ENCODE results near the gene WDR17. TPM values are rescaled to one million over a fixed set of nuclear protein-coding genes. Genes with fewer than 3 reads are reported as not detected.

WDR17 gene
- total and polyA plus RNA-seq, 2 of the 13 experiments (the other 11 are each of a cell fraction or from before 2014, with no cell fraction given) = not detected

GRCh38 chr4:176186067-176186466, 120.4 kb downstream of the WDR17 start:
- Histone ChIP-seq H2AFZ (ENCODE audit: low read length) (no peak overlapping the region), H3K79me2 (ENCODE audit: insufficient read depth, low read length) (no peaks in the 10 kb centered on the region), H3K27me3 (ENCODE audit: control insufficient read depth in 1 of 2, insufficient read depth in 2 of 2, low read length in 2 of 2) (0 out of 5 replicates have a peak, but pooled peaks cover 0 to 5% of the 10 kb centered on the region in 2 experiments), H3K4me1 (ENCODE audit: insufficient read depth, low read length) (no peaks in the 10 kb centered on the region), H3K9ac (ENCODE audit: insufficient read depth, low read depth, low read length) (no peak overlapping the region), H3K4me3 (replicated peaks in 1 of 3; ENCODE audit: insufficient read depth in 1 of 3, low read depth in 2 of 3, low read length in 3 of 3) (no peak overlapping the region), H4K20me1 (ENCODE audit: insufficient read depth, low read length) (no peaks in the 10 kb centered on the region), H3K27ac (ENCODE audit: extremely low read length, insufficient read depth, low read length) (no peak overlapping the region), H3K36me3 (replicated peaks in 1 of 2; ENCODE audit: control insufficient read depth in 1 of 2, insufficient read depth in 2 of 2, low read length in 2 of 2) (no peaks in the 10 kb centered on the region), H3K4me2 (ENCODE audit: low read depth, low read length) (no peak overlapping the region), H3K9me3 (ENCODE audit: low read length) (no peaks in the 10 kb centered on the region)
- ChIA-PET POLR2A (no interaction called here), CTCF (ENCODE audit: low intra/inter-chr PET ratio, low total read pairs) (no interaction called here)
- BruUV-seq (replicated peaks) = no TSS peak
- 2% methylated on average over 2 of the region's 2 CpGs for WGBS (ENCODE audit: low lambda C conversion rate)
- FAIRE-seq (no peak), ATAC-seq (no peak), DNase-seq (ENCODE audit: low spot score) (no peak)
- intact Hi-C loops (cut with micrococcal nuclease; ENCODE audit: unreplicated experiment) = no loop called here
- in situ Hi-C loops (cut with HindIII; ENCODE audit: extremely low pct_ligation_motif_present, low pct_unique_long_range_greater_than_20kb) = no loop called here
- TF ChIP-seq, protein P1, sequence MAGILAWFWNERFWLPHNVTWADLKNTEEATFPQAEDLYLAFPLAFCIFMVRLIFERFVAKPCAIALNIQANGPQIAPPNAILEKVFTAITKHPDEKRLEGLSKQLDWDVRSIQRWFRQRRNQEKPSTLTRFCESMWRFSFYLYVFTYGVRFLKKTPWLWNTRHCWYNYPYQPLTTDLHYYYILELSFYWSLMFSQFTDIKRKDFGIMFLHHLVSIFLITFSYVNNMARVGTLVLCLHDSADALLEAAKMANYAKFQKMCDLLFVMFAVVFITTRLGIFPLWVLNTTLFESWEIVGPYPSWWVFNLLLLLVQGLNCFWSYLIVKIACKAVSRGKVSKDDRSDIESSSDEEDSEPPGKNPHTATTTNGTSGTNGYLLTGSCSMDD (CRISPR knock-in tag; IDR thresholded peaks at IDR 0.05) = no peak
- no peak for TF ChIP-seq ZNF577 (CRISPR knock-in tag; IDR thresholded peaks at IDR 0.05; ENCODE audit: borderline replicate concordance, low read depth)
- no peak for TF ChIP-seq SMAD9 (CRISPR knock-in tag; IDR thresholded peaks at IDR 0.05)
- TF ChIP-seq, protein P2, sequence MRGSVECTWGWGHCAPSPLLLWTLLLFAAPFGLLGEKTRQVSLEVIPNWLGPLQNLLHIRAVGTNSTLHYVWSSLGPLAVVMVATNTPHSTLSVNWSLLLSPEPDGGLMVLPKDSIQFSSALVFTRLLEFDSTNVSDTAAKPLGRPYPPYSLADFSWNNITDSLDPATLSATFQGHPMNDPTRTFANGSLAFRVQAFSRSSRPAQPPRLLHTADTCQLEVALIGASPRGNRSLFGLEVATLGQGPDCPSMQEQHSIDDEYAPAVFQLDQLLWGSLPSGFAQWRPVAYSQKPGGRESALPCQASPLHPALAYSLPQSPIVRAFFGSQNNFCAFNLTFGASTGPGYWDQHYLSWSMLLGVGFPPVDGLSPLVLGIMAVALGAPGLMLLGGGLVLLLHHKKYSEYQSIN (CRISPR knock-in tag; IDR thresholded peaks at IDR 0.05; ENCODE audit: borderline replicate concordance) = no peak
- TF ChIP-seq BORCS8-MEF2B (CRISPR knock-in tag; IDR thresholded peaks at IDR 0.05) = no peak
- no peak for TF ChIP-seq SMARCE1 (IDR thresholded peaks at IDR 0.05; ENCODE audit: borderline replicate concordance)
- no peak for TF ChIP-seq JUND (CRISPR knock-in tag; IDR thresholded peaks at IDR 0.05)
- no peak for TF ChIP-seq SMC3 (IDR thresholded peaks at IDR 0.05; ENCODE audit: low read length)
- no peak for TF ChIP-seq KDM5B (CRISPR knock-in tag; IDR thresholded peaks at IDR 0.05; ENCODE audit: borderline replicate concordance)
- no peak for TF ChIP-seq RXRA (CRISPR knock-in tag; IDR thresholded peaks at IDR 0.05)
- TF ChIP-seq SNAPC4 (CRISPR knock-in tag; IDR thresholded peaks at IDR 0.05) = no peak
